Small intestine (tissue), 7 donors: ENCODE results near the gene CNTFR. TPM values are rescaled to one million over a fixed set of nuclear protein-coding genes. Genes with fewer than 3 reads are reported as not detected.

Source experiments
- DNase-seq, 2 donors: peaks; one replicate each; pipeline versions ENCODE4 v3.0.0 to v3.0.0-alpha.2; 2013
- FAIRE-seq: peaks from 2 replicates; lab custom pipeline; 2012; peaks lifted over from hg19 to GRCh38; lab: Jason Lieb, UNC
- H3K27ac ChIP-seq, 3 donors: one replicate each; pipeline ENCODE4 v1.5.1; 2013; ENCODE audit warnings: low read length in 2 of 3, mild to moderate bottlenecking in 2 of 3, control low read depth in 1 of 3, inconsistent platforms in 1 of 3, low read depth in 1 of 3, moderate library complexity in 1 of 3
- H3K27me3 ChIP-seq, 3 donors: one replicate each; pipeline ENCODE4 v1.6.1; 2013; ENCODE audit warnings: low read length in 3 of 3, inconsistent platforms in 1 of 3; ENCODE audit not compliant: control insufficient read depth in 3 of 3, insufficient read depth in 3 of 3
- H3K36me3 ChIP-seq, 3 donors: one replicate each; pipeline ENCODE4 v1.6.1; 2013; ENCODE audit warnings: low read length in 3 of 3, inconsistent platforms in 1 of 3, low read depth in 1 of 3, mild to moderate bottlenecking in 1 of 3, moderate library complexity in 1 of 3; ENCODE audit not compliant: control insufficient read depth in 3 of 3, insufficient read depth in 2 of 3
- H3K4me1 ChIP-seq, 3 donors: one replicate each; pipeline ENCODE4 v1.6.1; 2013; ENCODE audit warnings: low read length in 2 of 3, inconsistent platforms in 1 of 3, low read depth in 1 of 3, mild to moderate bottlenecking in 1 of 3, moderate library complexity in 1 of 3; ENCODE audit not compliant: control insufficient read depth in 3 of 3, insufficient read depth in 2 of 3
- H3K4me3 ChIP-seq, 3 donors: one replicate each; pipeline ENCODE4 v1.5.1; 2013; ENCODE audit warnings: low read length in 3 of 3, control low read depth in 1 of 3, inconsistent platforms in 1 of 3, low read depth in 1 of 3, mild to moderate bottlenecking in 1 of 3, moderate library complexity in 1 of 3
- H3K9me3 ChIP-seq, 2 donors: one replicate each; pipeline ENCODE4 v1.6.1; 2013; ENCODE audit warnings: low read depth in 1 of 2, low read length in 1 of 2; ENCODE audit not compliant: control insufficient read depth in 2 of 2, insufficient read depth in 1 of 2
- WGBS, 3 donors: extraction: QIAGEN DNeasy Blood & Tissue Kit; methylation state at CpG; one replicate each; pipeline ENCODE4 v1.1.7; 2013; 5-methylcytosine and 5-hydroxymethylcytosine counted together
- polyA plus RNA-seq, 4 donors: library from polyadenylated mRNA; stranded (reverse) in 3 of 4; unstranded in 1 of 4; fragments of 200-250 nt in 3 of 4; fragments of 120-200 nt in 1 of 4; gene quantifications; one replicate each; pipeline versions ENCODE4 v1.2.1 to v1.2.3, GENCODE V29; 2013
- donor health status: healthy with polysubstance abuse.
- donor health status: control.
- donor health status: control.
- donor health status: Bipolar disorder and iron deficiency.
- donor health status: healthy.

CNTFR gene
- polyA plus RNA-seq, 4 donors: 1.1 to 9.3 (median 5.9) TPM

DNA sequence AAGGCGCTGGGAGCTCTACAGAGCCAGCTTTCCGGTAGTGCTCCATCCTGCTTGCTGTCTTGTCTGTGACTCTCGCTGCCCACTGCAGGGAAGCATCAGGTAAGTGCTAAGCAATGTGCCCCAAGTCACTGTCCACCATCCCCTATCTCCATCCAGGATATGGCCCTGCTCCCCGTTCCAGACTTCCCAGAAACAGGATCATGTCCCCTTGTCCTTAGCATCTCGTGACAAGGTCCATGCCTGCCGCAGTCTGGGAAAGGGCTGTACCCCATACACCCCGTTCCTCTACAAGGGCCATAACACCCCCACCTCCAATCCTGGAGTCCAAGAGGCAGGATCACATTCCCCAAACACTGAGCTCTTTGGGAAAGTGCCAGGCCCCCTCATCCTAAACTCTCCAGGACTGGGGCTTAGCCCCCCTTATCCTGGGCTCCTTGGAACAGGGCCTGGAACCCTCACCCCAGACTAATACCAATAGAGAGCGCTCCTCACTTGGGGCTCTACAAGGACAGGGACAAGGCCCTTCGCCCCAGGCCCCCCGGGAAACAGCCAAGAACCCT is 21.8 kb upstream of the CNTFR start:
- no peaks in the 10 kb centered on the region for H3K27me3 ChIP-seq
- peaks cover 0 to 34% (median 6%) of the 10 kb centered on the region in 3 donors for H3K4me1 ChIP-seq
- DNase-seq (peak in 1 of 2 donors; percentile 25), FAIRE-seq (no peak)
- peak overlapping the region; percentile 51 to 94 (median 60) for H3K27ac ChIP-seq
- 33 to 55% (median 39%) methylated on average over 10 of the region's 10 CpGs for WGBS, 3 donors
- H3K36me3 ChIP-seq: peaks cover 2 to 33% (median 2%) of the 10 kb centered on the region in 3 donors
- no peaks in the 10 kb centered on the region for H3K9me3 ChIP-seq
- H3K4me3 ChIP-seq: peak overlapping the region; percentile 72 to 86 (median 75)

DNA sequence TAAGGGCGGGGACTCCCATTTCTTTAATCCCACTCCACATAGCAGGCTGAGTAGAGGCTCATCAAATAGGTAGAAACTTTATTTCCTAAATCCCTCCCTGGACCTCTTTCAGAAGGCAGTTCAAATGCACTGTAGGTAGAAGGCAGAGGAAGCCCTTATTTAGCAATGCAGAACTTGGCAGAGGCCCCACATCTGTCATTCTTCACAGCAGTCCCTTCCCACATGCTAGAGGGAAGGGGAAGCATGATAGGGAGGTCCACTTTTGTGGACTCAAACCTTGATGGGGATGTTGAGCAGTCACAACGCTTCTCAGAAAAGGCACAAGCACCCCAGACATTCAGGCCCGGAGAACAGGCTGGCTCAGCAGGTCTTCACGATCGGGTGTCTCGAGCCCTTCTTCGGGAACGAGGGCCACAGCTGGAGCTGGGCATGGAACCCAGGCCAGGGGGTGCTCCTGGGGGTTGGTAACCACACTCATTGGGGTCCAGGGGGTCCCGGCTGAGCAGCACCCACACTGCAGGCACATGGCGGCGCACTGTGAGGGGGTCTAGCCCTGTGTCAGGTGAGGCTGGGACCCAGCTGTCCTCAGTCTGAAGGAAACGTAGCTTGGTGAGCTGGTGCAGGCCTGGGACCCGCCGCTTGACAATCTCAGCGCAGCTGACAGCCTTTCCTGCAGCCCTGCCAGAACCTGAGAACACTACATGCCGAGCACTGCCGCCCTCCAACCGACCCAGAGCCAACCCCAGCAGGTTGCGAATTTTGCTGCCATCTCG is 21.1 kb upstream of the CNTFR start:
- H3K36me3 ChIP-seq: peaks cover 0 to 27% (median 2%) of the 10 kb centered on the region in 3 donors
- peak overlapping the region in 2 of 3 donors; percentile 75 to 86 for H3K4me3 ChIP-seq
- peaks cover 0 to 34% (median 6%) of the 10 kb centered on the region in 3 donors for H3K4me1 ChIP-seq
- no peak for FAIRE-seq
- no peaks in the 10 kb centered on the region for H3K9me3 ChIP-seq
- H3K27ac ChIP-seq: no peak overlapping the region
- no peak for DNase-seq
- 96 to 97% (median 97%) methylated on average over 20 of the region's 20 CpGs for WGBS, 3 donors
- no peaks in the 10 kb centered on the region for H3K27me3 ChIP-seq

- H3K4me1 ChIP-seq: peaks cover 0 to 26% (median 6%) of the 10 kb centered on the region in 3 donors
- WGBS, 3 donors: 19 to 55% (median 48%) methylated on average over 2 of the region's 2 CpGs
- H3K27me3 ChIP-seq: no peaks in the 10 kb centered on the region
- no peaks in the 10 kb centered on the region for H3K9me3 ChIP-seq
- H3K4me3 ChIP-seq: no peak overlapping the region
- H3K27ac ChIP-seq: peak overlapping the region in 1 of 3 donors; percentile 73
- no peak for FAIRE-seq
- DNase-seq: no peak
- peaks cover 0 to 8% (median 0%) of the 10 kb centered on the region in 3 donors for H3K36me3 ChIP-seq
Observed at GRCh38 chr9:34607331-34607730, 17.8 kb upstream of the CNTFR start.

DNA sequence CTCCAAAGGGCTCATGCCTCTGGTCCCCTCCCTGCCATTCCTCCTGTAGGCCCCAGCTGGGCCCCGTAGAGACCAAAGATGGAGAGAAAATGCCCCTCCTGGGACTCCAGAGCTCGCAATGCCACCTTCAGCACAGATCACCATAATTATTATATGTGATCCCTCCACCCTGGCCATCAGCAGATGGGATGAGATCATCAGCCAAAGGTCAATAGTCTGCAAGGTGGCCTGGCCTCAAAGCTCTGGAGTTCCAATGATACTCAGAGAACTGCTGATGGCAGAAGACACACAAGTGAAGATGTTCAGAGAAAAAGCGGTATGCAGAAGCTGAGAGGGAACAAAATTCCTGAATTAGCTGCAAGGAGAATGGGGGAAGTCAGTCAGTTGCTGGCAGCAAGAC is 17.4 kb upstream of the CNTFR start:
- no peak for FAIRE-seq
- Histone ChIP-seq H3K27me3 (no peaks in the 10 kb centered on the region), H3K9me3 (no peaks in the 10 kb centered on the region), H3K27ac (peak overlapping the region in 1 of 3 donors; percentile 73), H3K36me3 (peaks cover 0 to 8% (median 0%) of the 10 kb centered on the region in 3 donors), H3K4me1 (peaks cover 0 to 25% (median 6%) of the 10 kb centered on the region in 3 donors), H3K4me3 (no peak overlapping the region)
- peak; percentile 84 to 88 for DNase-seq
- 31 to 71% (median 57%) methylated on average over 3 of the region's 3 CpGs for WGBS, 3 donors

- no peak for FAIRE-seq
- DNase-seq: no peak
- H3K4me1 ChIP-seq: peaks cover 0 to 23% (median 5%) of the 10 kb centered on the region in 3 donors
- H3K9me3 ChIP-seq: no peaks in the 10 kb centered on the region
- no peak overlapping the region for H3K4me3 ChIP-seq
- peaks cover 0 to 5% (median 0%) of the 10 kb centered on the region in 3 donors for H3K27me3 ChIP-seq
- H3K27ac ChIP-seq: no peak overlapping the region
- H3K36me3 ChIP-seq: peaks cover 0 to 8% (median 0%) of the 10 kb centered on the region in 3 donors
Observed at GRCh38 chr9:34606190-34606589, 16.7 kb upstream of the CNTFR start.

GRCh38 chr9:34603610-34604231 is 14.2 kb upstream of the CNTFR start:
- H3K4me3 ChIP-seq: no peak overlapping the region
- H3K27me3 ChIP-seq: peaks cover 0 to 12% (median 0%) of the 10 kb centered on the region in 3 donors
- peak; percentile 78 to 85 for DNase-seq
- H3K36me3 ChIP-seq: no peaks in the 10 kb centered on the region
- H3K27ac ChIP-seq: no peak overlapping the region
- H3K9me3 ChIP-seq: no peaks in the 10 kb centered on the region
- 58 to 66% (median 60%) methylated on average over 4 of the region's 4 CpGs for WGBS, 3 donors
- H3K4me1 ChIP-seq: peaks cover 0 to 12% (median 0%) of the 10 kb centered on the region in 3 donors
- no peak for FAIRE-seq

- no peak overlapping the region for H3K4me3 ChIP-seq
- peaks cover 0 to 6% (median 0%) of the 10 kb centered on the region in 3 donors for H3K4me1 ChIP-seq
- FAIRE-seq (no peak), DNase-seq (no peak)
- 68 to 72% (median 70%) methylated on average over 6 of the region's 6 CpGs for WGBS, 3 donors
- H3K9me3 ChIP-seq: no peaks in the 10 kb centered on the region
- H3K27ac ChIP-seq: no peak overlapping the region
- no peaks in the 10 kb centered on the region for H3K36me3 ChIP-seq
- H3K27me3 ChIP-seq: peaks cover 0 to 16% (median 0%) of the 10 kb centered on the region in 3 donors
Observed at GRCh38 chr9:34601937-34602573, 12.5 kb upstream of the CNTFR start.

- DNase-seq (no peak), FAIRE-seq (no peak)
- no peak overlapping the region for H3K27ac ChIP-seq
- WGBS, 3 donors: 17 to 30% (median 17%) methylated on average over 1 of the region's 1 CpG
- H3K4me1 ChIP-seq: no peaks in the 10 kb centered on the region
- peaks cover 0 to 18% (median 0%) of the 10 kb centered on the region in 3 donors for H3K27me3 ChIP-seq
- no peaks in the 10 kb centered on the region for H3K9me3 ChIP-seq
- no peaks in the 10 kb centered on the region for H3K36me3 ChIP-seq
- no peak overlapping the region for H3K4me3 ChIP-seq
Observed at GRCh38 chr9:34600908-34601307, 11.4 kb upstream of the CNTFR start.
